DMS114 treated with DMSO at 0.1 percent for 48 hours (cell line): ENCODE measurements around the gene ZNF398.

ENCODE experiments used
- DNase-seq: peaks from one replicate; lab custom pipeline; 2025; ENCODE audit not compliant: unreplicated experiment; lab: John Stamatoyannopoulos, UW

Gene ZNF398

GRCh38 chr7:149147752-149148653 lies 750 bp downstream of the ZNF398 start:
- DNase-seq, result peak; percentile 17

GRCh38 chr7:149150981-149151380 lies 3.7 kb downstream of the ZNF398 start:
- no peak for DNase-seq

- DNase-seq, result no peak
Measured at GRCh38 chr7:149153346-149153745, 6.1 kb downstream of the ZNF398 start.

GRCh38 chr7:149154056-149154455 lies 6.8 kb downstream of the ZNF398 start:
- no peak for DNase-seq

GRCh38 chr7:149156898-149157297 lies 9.6 kb downstream of the ZNF398 start:
- DNase-seq, result no peak

GRCh38 chr7:149161241-149161848 lies 14.1 kb downstream of the ZNF398 start:
- no peak for DNase-seq

- DNase-seq, result no peak
Measured at GRCh38 chr7:149166142-149166541, 18.9 kb downstream of the ZNF398 start.

- DNase-seq, result no peak
Measured at GRCh38 chr7:149166630-149167352, 19.5 kb downstream of the ZNF398 start.

- no peak for DNase-seq
Measured at GRCh38 chr7:149171892-149172533, 24.8 kb downstream of the ZNF398 start.

GRCh38 chr7:149172534-149172920 lies 25.3 kb downstream of the ZNF398 start:
- no peak for DNase-seq

GRCh38 chr7:149175150-149175549 lies 27.9 kb downstream of the ZNF398 start:
- DNase-seq, result no peak

- no peak for DNase-seq
Measured at GRCh38 chr7:149179241-149179640, 32.0 kb downstream of the ZNF398 start.

GRCh38 chr7:149180722-149181449 lies 33.6 kb downstream of the ZNF398 start:
- no peak for DNase-seq

GRCh38 chr7:149181450-149181790 lies 34.2 kb downstream of the ZNF398 start:
- no peak for DNase-seq

GRCh38 chr7:149184274-149184673 lies 37.0 kb downstream of the ZNF398 start:
- no peak for DNase-seq

- DNase-seq, result no peak
Measured at GRCh38 chr7:149188213-149188612, 41.0 kb downstream of the ZNF398 start.

- DNase-seq, result no peak
Measured at GRCh38 chr7:149188637-149189259, 41.5 kb downstream of the ZNF398 start.

- DNase-seq, result no peak
Measured at GRCh38 chr7:149191851-149192250, 44.6 kb downstream of the ZNF398 start.

- DNase-seq, result no peak
Measured at GRCh38 chr7:149194799-149195179, 47.5 kb downstream of the ZNF398 start.
